ENCODE data around the gene TMEM19. TPM values are rescaled to one million over a fixed set of nuclear protein-coding genes. Genes with fewer than 3 reads are reported as not detected.

The TMEM19 gene
- polyA plus RNA-seq, 1 of the 3 experiments (the other 2 are of a cell fraction) = 12.6 TPM

- no peak for TF ChIP-seq ZBTB33 (IDR thresholded peaks at IDR 0.05; ENCODE audit: borderline replicate concordance, low read depth)
- no peak for TF ChIP-seq POLR2AphosphoS5 (IDR thresholded peaks at IDR 0.05; ENCODE audit: low read depth, low read length)
- TF ChIP-seq IRF3 (IDR thresholded peaks at IDR 0.05; ENCODE audit: low read depth, low read length) = no peak
- no peak for TF ChIP-seq REST (IDR thresholded peaks at IDR 0.05; ENCODE audit: low read depth, low read length)
- no peak for TF ChIP-seq FOSL2 (IDR thresholded peaks at IDR 0.05; ENCODE audit: borderline replicate concordance, low read depth)
- no peak for TF ChIP-seq SIN3A (IDR thresholded peaks at IDR 0.05; ENCODE audit: borderline replicate concordance, low read depth, low read length)
- no peak for TF ChIP-seq YY1 (IDR thresholded peaks at IDR 0.05; ENCODE audit: low read depth)
- TF ChIP-seq RFX5 (IDR thresholded peaks at IDR 0.05; ENCODE audit: low read length) = no peak
- no peak for TF ChIP-seq JUND (IDR thresholded peaks at IDR 0.05)
- TF ChIP-seq SMC3 (IDR thresholded peaks at IDR 0.05; ENCODE audit: low read depth, low read length) = no peak
Observed at GRCh38 chr12:71645268-71645667, 40.6 kb upstream of the TMEM19 start (continued).

- no peak overlapping the region for H3K4me2 ChIP-seq
- 93% methylated on average over 3 of the region's 3 CpGs for WGBS (ENCODE audit: low lambda C conversion rate)
- no peaks in the 10 kb centered on the region for H3K27me3 ChIP-seq (ENCODE audit: insufficient read depth)
- CTCF ChIA-PET = interaction anchor here (1.1 to 2.7 kb wide), 4 partner anchors 11 to 168 kb away, joined by 4 to 17 read pairs (median 6); partner anchors contain the start of gene TMEM19
- H3K9me2 ChIP-seq = no peaks in the 10 kb centered on the region
- H3K79me2 ChIP-seq (ENCODE audit: insufficient read depth) = peaks cover 91% of the 10 kb centered on the region
- H3K9ac ChIP-seq = no peak overlapping the region
- no peak overlapping the region for H2AFZ ChIP-seq (ENCODE audit: low read depth)
- H3K27ac ChIP-seq (ENCODE audit: low read depth in 2 of 2, low read length in 1 of 2) = no peak overlapping the region
- H4K20me1 ChIP-seq (ENCODE audit: insufficient read depth) = peaks cover 24% of the 10 kb centered on the region
- DNase-seq = no peak
- peaks cover 0 to 8% of the 10 kb centered on the region in 2 experiments; a peak in 2 of 4 replicates for H3K4me1 ChIP-seq (ENCODE audit: control insufficient read depth in 1 of 2, insufficient read depth in 2 of 2, low read depth in 1 of 2, low read length in 1 of 2)
- H3F3A ChIP-seq (replicated peaks; ENCODE audit: insufficient read depth) = peaks cover 30% of the 10 kb centered on the region
- POLR2A ChIA-PET = no interaction called here
- H3K36me3 ChIP-seq (replicated peaks in 1 of 2; ENCODE audit: control insufficient read depth in 1 of 2, insufficient read depth in 2 of 2, low read length in 1 of 2) = peaks cover 78 to 92% of the 10 kb centered on the region in 2 experiments
- H3K9me3 ChIP-seq = no peaks in the 10 kb centered on the region; the same call in 1 of the 2 replicates
- no peak overlapping the region for H3K4me3 ChIP-seq (ENCODE audit: low read depth in 2 of 2, low read length in 1 of 2)
- TF ChIP-seq USF2 (IDR thresholded peaks at IDR 0.05; ENCODE audit: borderline replicate concordance, low read depth, low read length) (no peak), REST (IDR thresholded peaks at IDR 0.05; ENCODE audit: low read depth, low read length) (no peak), EP300 (IDR thresholded peaks at IDR 0.05; ENCODE audit: borderline replicate concordance in 1 of 2, low read depth in 1 of 2, low read length in 1 of 2) (no peak), RXRA (IDR thresholded peaks at IDR 0.05; ENCODE audit: borderline replicate concordance, low read depth) (no peak), ZBTB33 (IDR thresholded peaks at IDR 0.05; ENCODE audit: borderline replicate concordance, low read depth) (no peak), TCF12 (IDR thresholded peaks at IDR 0.05) (no peak), CHD2 (IDR thresholded peaks at IDR 0.05; ENCODE audit: low read length, partially characterized antibody) (no peak), FOSL2 (IDR thresholded peaks at IDR 0.05; ENCODE audit: borderline replicate concordance, low read depth) (no peak)
Observed at GRCh38 chr12:71646512-71646911, 39.4 kb upstream of the TMEM19 start.

Data from SK-N-SH (cell line).